Measurements from ENCODE around the gene ZNF428. TPM values are rescaled to one million over a fixed set of nuclear protein-coding genes. Genes with fewer than 3 reads are reported as not detected.

The ZNF428 gene
- total and polyA plus RNA-seq, 2 donors (not counting 1 experiment from before 2014, with no cell fraction given), result 17.2 to 43.9 TPM

DNA sequence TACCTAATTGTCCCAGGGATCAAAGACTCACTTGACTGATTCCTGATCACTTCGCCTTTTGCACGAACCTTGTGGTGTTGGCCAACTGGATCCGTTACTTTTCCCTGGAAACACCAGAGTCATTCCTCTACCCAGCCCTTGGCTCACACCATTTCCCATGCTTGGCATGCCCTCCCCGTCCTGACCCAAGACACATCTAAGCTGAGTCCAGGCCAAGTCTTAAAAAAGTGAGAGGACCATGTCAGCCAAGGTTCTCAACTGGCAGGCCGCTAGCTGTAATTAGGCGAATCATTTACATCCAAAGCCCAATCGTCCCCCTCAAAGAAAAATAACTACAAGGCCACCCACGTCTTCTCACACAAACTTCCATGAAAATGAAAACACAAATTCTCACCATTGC lies 39.1 kb upstream of the ZNF428 start:
- Histone ChIP-seq H3K27ac (ENCODE audit: insufficient read depth, low read length) (no peak overlapping the region), H3K4me2 (ENCODE audit: extremely low read depth, insufficient read depth, low read length) (no peak overlapping the region), H3K79me2 (ENCODE audit: control insufficient read depth, insufficient read depth, low read length) (peaks cover 33% of the 10 kb centered on the region), H2AFZ (ENCODE audit: low read length) (no peak overlapping the region), H4K20me1 (ENCODE audit: control insufficient read depth, extremely low read depth, insufficient read depth, low read length) (no peaks in the 10 kb centered on the region), H3K27me3 (ENCODE audit: control insufficient read depth, insufficient read depth, low read length) (no peaks in the 10 kb centered on the region), H3K9me3 (ENCODE audit: control insufficient read depth, insufficient read depth, low read depth, low read length) (no peaks in the 10 kb centered on the region), H3K9ac (ENCODE audit: insufficient read depth, low read length) (no peak overlapping the region), H3K4me1 (ENCODE audit: control insufficient read depth, extremely low read depth, insufficient read depth, low read length) (no peaks in the 10 kb centered on the region), H3K36me3 (ENCODE audit: control insufficient read depth, insufficient read depth, low read length) (peaks cover 30% of the 10 kb centered on the region), H3K4me3 (replicated peaks in 1 of 4; ENCODE audit: control extremely low read depth in 1 of 4, insufficient read depth in 1 of 4, low read depth in 3 of 4, low read length in 4 of 4) (no peak overlapping the region)
- no peak for TF ChIP-seq EZH2 (IDR thresholded peaks at IDR 0.05; ENCODE audit: low read length, missing control alignments)
- TF ChIP-seq, protein P1, sequence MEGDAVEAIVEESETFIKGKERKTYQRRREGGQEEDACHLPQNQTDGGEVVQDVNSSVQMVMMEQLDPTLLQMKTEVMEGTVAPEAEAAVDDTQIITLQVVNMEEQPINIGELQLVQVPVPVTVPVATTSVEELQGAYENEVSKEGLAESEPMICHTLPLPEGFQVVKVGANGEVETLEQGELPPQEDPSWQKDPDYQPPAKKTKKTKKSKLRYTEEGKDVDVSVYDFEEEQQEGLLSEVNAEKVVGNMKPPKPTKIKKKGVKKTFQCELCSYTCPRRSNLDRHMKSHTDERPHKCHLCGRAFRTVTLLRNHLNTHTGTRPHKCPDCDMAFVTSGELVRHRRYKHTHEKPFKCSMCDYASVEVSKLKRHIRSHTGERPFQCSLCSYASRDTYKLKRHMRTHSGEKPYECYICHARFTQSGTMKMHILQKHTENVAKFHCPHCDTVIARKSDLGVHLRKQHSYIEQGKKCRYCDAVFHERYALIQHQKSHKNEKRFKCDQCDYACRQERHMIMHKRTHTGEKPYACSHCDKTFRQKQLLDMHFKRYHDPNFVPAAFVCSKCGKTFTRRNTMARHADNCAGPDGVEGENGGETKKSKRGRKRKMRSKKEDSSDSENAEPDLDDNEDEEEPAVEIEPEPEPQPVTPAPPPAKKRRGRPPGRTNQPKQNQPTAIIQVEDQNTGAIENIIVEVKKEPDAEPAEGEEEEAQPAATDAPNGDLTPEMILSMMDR (conservative IDR thresholded peaks at IDR 0.05 in 1 of 2, IDR thresholded peaks at IDR 0.05 in 1 of 2; ENCODE audit: low read depth in 1 of 2, low read length in 2 of 2), result no peak
- DNase-seq (ENCODE audit: low read depth in 2 of 2), result no peak

DNA sequence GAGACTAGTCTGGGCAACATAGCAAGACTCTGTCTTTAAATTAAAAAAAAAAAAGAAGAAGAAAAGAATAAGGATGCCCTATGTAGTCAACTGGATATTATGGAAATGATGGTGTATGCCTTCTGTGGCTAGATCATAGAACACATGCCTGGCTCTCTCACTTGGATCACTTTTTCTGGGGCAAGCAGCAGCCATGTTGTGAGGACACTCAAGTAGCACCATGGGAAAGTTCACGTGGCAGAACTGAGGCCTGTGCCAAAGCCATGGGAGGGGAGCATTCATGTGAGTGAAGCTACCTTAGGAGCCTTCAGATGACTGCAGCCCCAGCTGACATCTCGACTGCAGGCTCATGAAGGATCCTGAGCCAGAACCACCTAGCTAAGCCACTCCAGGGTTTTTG lies 38.6 kb upstream of the ZNF428 start:
- Histone ChIP-seq H3K4me1 (ENCODE audit: control insufficient read depth, extremely low read depth, insufficient read depth, low read length) (no peaks in the 10 kb centered on the region), H3K4me2 (ENCODE audit: extremely low read depth, insufficient read depth, low read length) (no peak overlapping the region), H3K4me3 (replicated peaks in 1 of 4; ENCODE audit: control extremely low read depth in 1 of 4, insufficient read depth in 1 of 4, low read depth in 3 of 4, low read length in 4 of 4) (no peak overlapping the region), H3K27me3 (ENCODE audit: control insufficient read depth, insufficient read depth, low read length) (no peaks in the 10 kb centered on the region), H3K36me3 (ENCODE audit: control insufficient read depth, insufficient read depth, low read length) (peaks cover 28% of the 10 kb centered on the region), H3K79me2 (ENCODE audit: control insufficient read depth, insufficient read depth, low read length) (peaks cover 32% of the 10 kb centered on the region), H4K20me1 (ENCODE audit: control insufficient read depth, extremely low read depth, insufficient read depth, low read length) (no peaks in the 10 kb centered on the region), H3K9me3 (ENCODE audit: control insufficient read depth, insufficient read depth, low read depth, low read length) (no peaks in the 10 kb centered on the region), H3K27ac (ENCODE audit: insufficient read depth, low read length) (no peak overlapping the region), H2AFZ (ENCODE audit: low read length) (no peak overlapping the region), H3K9ac (ENCODE audit: insufficient read depth, low read length) (no peak overlapping the region)
- TF ChIP-seq EZH2 (IDR thresholded peaks at IDR 0.05; ENCODE audit: low read length, missing control alignments), result no peak
- no peak for DNase-seq (ENCODE audit: low read depth in 2 of 2)

DNA sequence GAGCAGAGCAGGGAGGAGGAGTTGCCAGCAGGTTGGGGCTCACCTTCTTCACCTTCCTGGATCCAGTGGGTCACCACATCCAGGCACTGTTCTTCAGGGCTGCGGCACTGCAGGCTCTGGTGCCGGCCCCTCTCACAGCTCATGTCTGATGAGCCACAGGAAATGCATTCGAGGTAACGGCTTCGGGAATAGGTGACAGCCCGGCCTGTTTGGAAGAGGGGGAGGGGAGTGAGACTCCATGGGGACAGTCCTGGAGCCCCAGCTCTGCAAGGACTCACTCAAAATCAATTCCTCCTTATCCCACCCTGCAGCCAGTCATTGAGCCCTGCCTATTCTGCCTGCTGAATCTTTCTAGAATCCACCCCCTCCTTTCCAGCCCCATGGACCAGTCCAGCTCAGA lies 37.0 kb upstream of the ZNF428 start:
- H3K27ac ChIP-seq (ENCODE audit: insufficient read depth, low read length), result no peak overlapping the region
- H3K79me2 ChIP-seq (ENCODE audit: control insufficient read depth, insufficient read depth, low read length), result peaks cover 26% of the 10 kb centered on the region
- H2AFZ ChIP-seq (ENCODE audit: low read length), result no peak overlapping the region
- no peak overlapping the region for H3K9ac ChIP-seq (ENCODE audit: insufficient read depth, low read length)
- no peaks in the 10 kb centered on the region for H3K4me1 ChIP-seq (ENCODE audit: control insufficient read depth, extremely low read depth, insufficient read depth, low read length)
- H3K36me3 ChIP-seq (ENCODE audit: control insufficient read depth, insufficient read depth, low read length), result peaks cover 26% of the 10 kb centered on the region
- no peaks in the 10 kb centered on the region for H4K20me1 ChIP-seq (ENCODE audit: control insufficient read depth, extremely low read depth, insufficient read depth, low read length)
- no peak overlapping the region for H3K4me2 ChIP-seq (ENCODE audit: extremely low read depth, insufficient read depth, low read length)
- no peak overlapping the region for H3K4me3 ChIP-seq (replicated peaks in 1 of 4; ENCODE audit: control extremely low read depth in 1 of 4, insufficient read depth in 1 of 4, low read depth in 3 of 4, low read length in 4 of 4)
- no peak for TF ChIP-seq EZH2 (IDR thresholded peaks at IDR 0.05; ENCODE audit: low read length, missing control alignments)
- TF ChIP-seq, protein P1 (conservative IDR thresholded peaks at IDR 0.05 in 1 of 2, IDR thresholded peaks at IDR 0.05 in 1 of 2; ENCODE audit: low read depth in 1 of 2, low read length in 2 of 2), result no peak
- H3K9me3 ChIP-seq (ENCODE audit: control insufficient read depth, insufficient read depth, low read depth, low read length), result no peaks in the 10 kb centered on the region
- no peak for DNase-seq (ENCODE audit: low read depth in 2 of 2)
- H3K27me3 ChIP-seq (ENCODE audit: control insufficient read depth, insufficient read depth, low read length), result no peaks in the 10 kb centered on the region
